LNCaP clone FGC (cell line): Measurements from ENCODE around the gene PTPRE.

Experiments
- DNase-seq: peaks from one replicate; pipeline ENCODE4 v3.0.0-alpha.2; 2011; ENCODE audit warnings: low read depth
- H3K4me3 ChIP-seq: 2 replicates; pipeline ENCODE4 v1.5.1; 2011; ENCODE audit warnings: mild to moderate bottlenecking, low read depth, low read length, control low read depth
- TF ChIP-seq, protein P1 (sequence below): IDR thresholded peaks from 2 replicates; pipeline ENCODE4 v1.5.1; 2012; ENCODE audit warnings: mild to moderate bottlenecking; ENCODE audit not compliant: control insufficient read depth, insufficient read depth; ENCODE audit errors: extremely low read depth

The PTPRE gene

DNA sequence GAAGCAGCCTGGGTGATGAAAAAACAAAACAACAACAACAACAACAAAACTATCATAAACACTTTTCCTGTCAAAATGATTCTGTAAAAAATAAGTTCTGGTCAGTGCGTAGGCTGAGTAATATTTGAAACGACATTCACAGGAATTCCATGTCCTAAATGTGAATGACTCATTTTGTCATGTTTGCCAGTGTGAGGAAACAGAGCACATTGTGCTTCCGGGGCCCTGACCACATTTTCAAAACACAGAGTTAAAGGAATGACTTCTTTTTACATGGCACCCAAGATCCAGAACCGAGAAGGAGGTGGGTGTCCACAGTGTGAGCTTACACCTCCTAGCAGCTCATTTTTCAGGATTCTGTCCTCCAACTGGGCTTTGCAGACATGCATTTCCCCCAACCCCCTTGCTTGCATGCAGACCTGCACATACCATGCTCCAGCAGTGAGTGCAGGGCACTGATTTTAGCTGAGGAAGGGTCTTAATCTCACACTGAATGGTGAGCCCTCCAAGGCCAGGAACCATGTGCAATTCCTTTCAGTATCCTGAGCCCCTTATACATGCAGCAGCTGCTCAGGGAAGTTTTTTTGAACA, 17.2 kb upstream of the PTPRE start:
- H3K4me3 ChIP-seq: no peak overlapping the region
- TF ChIP-seq, protein P1, sequence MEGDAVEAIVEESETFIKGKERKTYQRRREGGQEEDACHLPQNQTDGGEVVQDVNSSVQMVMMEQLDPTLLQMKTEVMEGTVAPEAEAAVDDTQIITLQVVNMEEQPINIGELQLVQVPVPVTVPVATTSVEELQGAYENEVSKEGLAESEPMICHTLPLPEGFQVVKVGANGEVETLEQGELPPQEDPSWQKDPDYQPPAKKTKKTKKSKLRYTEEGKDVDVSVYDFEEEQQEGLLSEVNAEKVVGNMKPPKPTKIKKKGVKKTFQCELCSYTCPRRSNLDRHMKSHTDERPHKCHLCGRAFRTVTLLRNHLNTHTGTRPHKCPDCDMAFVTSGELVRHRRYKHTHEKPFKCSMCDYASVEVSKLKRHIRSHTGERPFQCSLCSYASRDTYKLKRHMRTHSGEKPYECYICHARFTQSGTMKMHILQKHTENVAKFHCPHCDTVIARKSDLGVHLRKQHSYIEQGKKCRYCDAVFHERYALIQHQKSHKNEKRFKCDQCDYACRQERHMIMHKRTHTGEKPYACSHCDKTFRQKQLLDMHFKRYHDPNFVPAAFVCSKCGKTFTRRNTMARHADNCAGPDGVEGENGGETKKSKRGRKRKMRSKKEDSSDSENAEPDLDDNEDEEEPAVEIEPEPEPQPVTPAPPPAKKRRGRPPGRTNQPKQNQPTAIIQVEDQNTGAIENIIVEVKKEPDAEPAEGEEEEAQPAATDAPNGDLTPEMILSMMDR: no peak
- no peak for DNase-seq

DNA sequence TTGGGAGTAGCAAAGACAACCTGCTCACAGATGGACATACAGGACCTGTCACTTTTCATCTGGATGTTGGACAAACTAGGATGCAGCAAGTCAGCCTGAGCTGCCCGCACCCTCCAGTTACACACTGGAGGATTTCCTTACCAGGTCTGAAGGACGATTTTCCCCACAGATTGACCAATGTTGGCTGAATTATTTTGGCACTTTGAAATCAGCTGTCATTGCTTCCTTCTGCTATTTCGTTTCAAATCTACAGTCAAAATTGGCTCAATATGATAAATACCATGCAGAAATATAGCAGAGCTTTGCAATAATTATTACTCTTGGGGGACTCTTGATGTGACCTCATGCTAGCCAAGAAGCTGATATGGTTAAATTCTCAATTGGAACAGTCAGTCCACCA, 16.7 kb upstream of the PTPRE start:
- no peak for DNase-seq
- TF ChIP-seq, protein P1: no peak

DNA sequence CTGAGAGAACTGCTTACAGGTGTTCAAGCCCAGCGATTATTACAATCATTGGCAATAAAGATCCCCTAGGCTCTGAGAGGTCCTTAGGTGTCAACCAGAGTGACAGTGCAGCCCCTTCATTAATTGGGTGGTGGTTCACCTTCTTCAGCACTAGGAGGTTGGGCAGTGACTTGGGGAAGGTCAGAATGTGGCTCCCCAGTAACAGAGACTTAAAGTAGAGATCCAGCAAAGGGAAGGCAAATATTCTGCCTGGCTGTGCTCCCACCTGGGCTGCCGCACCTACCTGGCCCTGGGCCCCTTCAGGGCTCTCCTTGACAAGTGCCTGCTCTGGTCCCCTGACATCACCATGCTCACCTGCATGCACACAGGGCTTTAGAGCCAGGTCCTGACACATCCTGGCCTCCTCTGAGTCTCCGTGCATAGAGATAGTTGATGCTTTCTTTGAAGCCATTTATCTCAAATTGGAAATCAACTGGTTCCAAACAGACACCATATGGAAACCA, 16.0 kb upstream of the PTPRE start:
- no peak overlapping the region for H3K4me3 ChIP-seq
- no peak for DNase-seq
- TF ChIP-seq, protein P1: no peak

More for the DNA sequence above, 16.7 kb upstream of the PTPRE start:
- no peak overlapping the region for H3K4me3 ChIP-seq

DNA sequence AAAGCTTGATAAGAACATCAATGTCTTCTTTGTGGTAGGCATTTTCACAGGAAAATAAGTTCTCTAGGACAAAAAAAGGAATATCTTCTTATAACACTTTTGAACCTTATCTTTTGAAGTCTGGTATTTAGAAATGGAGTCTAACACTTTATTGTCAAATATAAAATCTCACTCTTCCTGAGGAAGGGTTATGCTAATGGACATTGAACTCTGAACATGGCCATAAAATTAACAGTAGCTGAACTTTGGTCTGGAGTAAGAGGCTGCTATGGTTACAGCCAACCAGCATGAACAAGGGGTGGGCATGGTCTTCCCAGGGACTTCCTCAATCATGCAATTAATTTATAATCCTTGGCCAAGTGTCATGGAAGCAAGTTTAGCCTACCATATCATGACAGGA, 14.2 kb upstream of the PTPRE start, which contains the start of gene CLRN3:
Gene CLRN3, minus strand, starts transcription at position 199 of the 400 bp plus-strand sequence. Its CDS starts 157 bp downstream, at position 42.
- no peak for DNase-seq
- TF ChIP-seq, protein P1: no peak
- H3K4me3 ChIP-seq: no peak within 1 kb of the TSS

DNA sequence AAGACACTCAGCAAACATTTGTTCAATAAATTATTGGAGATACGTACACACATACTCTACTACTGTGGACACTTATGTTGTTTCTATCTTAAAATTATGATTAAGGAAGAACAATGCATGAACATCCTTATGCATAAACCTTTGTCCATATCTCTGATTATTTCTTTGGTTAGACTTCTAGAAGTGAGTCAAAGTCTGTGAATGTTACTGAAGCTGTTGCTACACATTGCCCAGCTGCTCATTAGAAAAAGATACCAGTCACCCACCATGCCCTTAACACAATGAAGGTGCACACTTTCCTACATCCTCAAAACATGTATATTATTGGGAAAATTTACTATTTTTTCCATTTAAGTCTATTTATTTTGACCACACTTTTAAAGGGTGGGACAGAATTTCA, 12.8 kb upstream of the PTPRE start:
- no peak for DNase-seq
- TF ChIP-seq, protein P1: no peak
- H3K4me3 ChIP-seq: no peak overlapping the region

DNA sequence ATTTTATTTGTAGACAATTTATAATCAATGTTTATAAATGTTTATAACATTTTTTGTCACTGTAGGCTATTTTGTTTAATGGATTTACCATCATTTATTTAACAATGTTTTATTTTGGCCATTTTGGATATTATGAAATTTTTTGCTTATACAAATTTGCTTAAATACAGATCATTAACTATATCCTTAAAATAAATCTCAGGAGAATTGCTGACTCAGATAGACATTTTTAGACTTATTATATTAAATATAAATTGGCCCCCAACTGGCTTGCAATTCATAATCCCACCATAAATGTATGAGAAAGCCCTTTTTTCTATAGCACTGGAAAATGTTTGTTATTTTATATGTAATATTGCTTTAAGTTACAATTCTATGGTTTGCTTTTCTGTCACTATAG, 10.3 kb upstream of the PTPRE start:
- TF ChIP-seq, protein P1: no peak
- no peak for DNase-seq
- no peak overlapping the region for H3K4me3 ChIP-seq

DNA sequence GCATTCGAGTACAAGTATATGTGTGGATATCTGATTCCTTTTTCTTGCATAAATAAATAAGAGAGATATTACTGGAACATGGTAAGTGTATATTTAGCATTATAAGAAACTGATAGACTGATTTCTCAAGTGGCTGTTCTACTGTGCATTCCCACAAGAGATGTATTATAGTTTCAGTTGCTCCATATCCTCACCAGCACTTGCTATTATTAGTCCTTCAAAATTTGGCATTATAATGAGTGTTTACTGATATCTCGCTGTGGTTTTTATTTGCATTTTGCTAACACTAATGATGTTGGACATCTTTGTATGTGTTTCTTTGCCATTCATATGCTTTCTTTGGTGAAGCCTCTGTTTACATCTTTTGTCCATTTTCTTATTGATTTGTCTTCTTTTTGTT, 9.7 kb upstream of the PTPRE start:
- H3K4me3 ChIP-seq: no peak overlapping the region
- TF ChIP-seq, protein P1: no peak
- DNase-seq: no peak
